ENCODE measurements around the gene NPY2R.

Gene NPY2R

DNA sequence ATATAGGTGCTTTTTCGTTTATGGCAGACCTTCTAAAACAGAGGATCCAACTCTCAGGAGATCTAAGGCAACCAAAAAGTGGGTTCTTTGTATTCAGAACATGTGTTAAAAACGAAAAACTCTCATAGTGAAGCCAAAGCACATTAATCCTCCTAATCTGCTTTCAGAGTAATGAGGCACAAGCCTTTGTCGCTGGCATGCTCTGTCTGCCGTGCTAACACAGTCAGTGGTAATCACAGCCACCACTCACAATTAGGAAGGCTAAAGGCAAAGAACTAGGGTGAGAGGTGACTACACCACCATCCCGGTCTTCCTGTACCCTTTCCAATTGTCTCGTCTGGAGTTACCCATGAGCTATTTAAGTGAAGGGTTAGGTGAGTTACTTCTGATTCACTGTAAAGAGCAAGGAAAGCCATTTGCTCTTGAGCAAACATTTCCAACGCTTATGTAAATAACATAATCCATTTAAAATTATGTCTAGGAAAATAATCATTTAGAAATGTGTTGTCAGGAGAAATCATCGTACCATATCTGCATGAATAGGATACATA, 40.7 kb downstream of the NPY2R start:
- DNase-seq, result no peak

GRCh38 chr4:155252327-155252726, 43.9 kb downstream of the NPY2R start:
- DNase-seq, result no peak

- DNase-seq, result no peak
Measured at GRCh38 chr4:155263480-155263879, 55.0 kb downstream of the NPY2R start.

DNA sequence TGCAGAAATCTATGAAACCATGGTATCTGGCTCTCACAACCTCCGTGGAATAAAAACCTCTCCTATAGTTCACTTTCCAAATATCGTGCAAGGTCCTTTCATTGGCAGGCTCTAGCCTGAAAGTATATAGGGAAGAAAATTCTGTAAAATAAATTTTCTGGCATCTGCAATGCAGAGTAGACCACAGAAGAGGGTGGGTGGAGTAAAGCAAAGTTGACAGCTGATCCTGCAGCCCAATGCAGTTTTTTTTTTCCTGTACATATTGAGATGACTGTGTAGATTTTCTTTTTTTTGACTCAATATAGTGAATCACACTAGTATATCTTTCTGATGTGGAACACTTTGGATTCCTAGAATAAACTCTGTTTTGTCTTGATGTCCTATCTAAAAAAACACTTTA, 56.7 kb downstream of the NPY2R start:
- DNase-seq, result no peak
